ENCODE measurements around the gene CNGA3.

The CNGA3 gene

DNA sequence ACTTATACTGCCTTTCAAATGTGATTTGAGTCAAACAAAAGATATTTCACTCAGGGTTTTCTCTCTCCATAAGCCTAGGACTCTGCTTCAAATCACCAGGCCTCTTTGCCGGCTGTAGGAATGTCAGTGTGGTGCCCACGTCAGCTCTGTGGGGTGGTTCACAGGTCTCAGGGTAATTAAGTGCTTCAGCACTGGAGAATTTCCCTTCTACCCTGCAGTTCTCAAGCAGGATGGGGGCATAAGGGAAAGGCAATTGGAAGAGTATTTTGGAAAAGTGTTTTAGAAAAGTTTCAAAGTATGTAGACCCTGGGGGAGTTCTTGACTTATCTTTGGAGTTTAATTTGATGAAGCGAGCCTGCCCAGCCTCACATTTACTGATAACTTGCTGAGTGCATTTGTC lies 9.6 kb downstream of the CNGA3 start:
- H3K27ac ChIP-seq (ENCODE audit: low read depth, low read length, poor library complexity, severe bottlenecking): no peak overlapping the region
- no peaks in the 10 kb centered on the region for H3K79me2 ChIP-seq (ENCODE audit: insufficient read depth, low read length)
- H3K9me3 ChIP-seq (ENCODE audit: low read length): no peaks in the 10 kb centered on the region
- H3K9ac ChIP-seq (ENCODE audit: low read length): no peak overlapping the region
- no peaks in the 10 kb centered on the region for H4K20me1 ChIP-seq (ENCODE audit: insufficient read depth, low read length)
- no peak for TF ChIP-seq EZH2 (IDR thresholded peaks at IDR 0.05; ENCODE audit: borderline replicate concordance, low read length)
- TF ChIP-seq, protein P1, sequence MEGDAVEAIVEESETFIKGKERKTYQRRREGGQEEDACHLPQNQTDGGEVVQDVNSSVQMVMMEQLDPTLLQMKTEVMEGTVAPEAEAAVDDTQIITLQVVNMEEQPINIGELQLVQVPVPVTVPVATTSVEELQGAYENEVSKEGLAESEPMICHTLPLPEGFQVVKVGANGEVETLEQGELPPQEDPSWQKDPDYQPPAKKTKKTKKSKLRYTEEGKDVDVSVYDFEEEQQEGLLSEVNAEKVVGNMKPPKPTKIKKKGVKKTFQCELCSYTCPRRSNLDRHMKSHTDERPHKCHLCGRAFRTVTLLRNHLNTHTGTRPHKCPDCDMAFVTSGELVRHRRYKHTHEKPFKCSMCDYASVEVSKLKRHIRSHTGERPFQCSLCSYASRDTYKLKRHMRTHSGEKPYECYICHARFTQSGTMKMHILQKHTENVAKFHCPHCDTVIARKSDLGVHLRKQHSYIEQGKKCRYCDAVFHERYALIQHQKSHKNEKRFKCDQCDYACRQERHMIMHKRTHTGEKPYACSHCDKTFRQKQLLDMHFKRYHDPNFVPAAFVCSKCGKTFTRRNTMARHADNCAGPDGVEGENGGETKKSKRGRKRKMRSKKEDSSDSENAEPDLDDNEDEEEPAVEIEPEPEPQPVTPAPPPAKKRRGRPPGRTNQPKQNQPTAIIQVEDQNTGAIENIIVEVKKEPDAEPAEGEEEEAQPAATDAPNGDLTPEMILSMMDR (IDR thresholded peaks at IDR 0.05; ENCODE audit: low read length): no peak
- no peaks in the 10 kb centered on the region for H3K36me3 ChIP-seq (ENCODE audit: insufficient read depth, low read length)
- no peak overlapping the region for H2AFZ ChIP-seq (ENCODE audit: low read length)
- no peak overlapping the region for H3K4me2 ChIP-seq (ENCODE audit: low read length)
- H3K4me1 ChIP-seq (ENCODE audit: insufficient read depth, low read length, severe bottlenecking): no peaks in the 10 kb centered on the region
- no peak overlapping the region for H3K4me3 ChIP-seq (ENCODE audit: low read depth, low read length, poor library complexity, severe bottlenecking)
- no peaks in the 10 kb centered on the region for H3F3A ChIP-seq (ENCODE audit: insufficient read depth, low read length)
- H3K9me2 ChIP-seq (ENCODE audit: low read depth, low read length): no peaks in the 10 kb centered on the region
- no peaks in the 10 kb centered on the region; the same call in 1 of the 2 replicates for H3K27me3 ChIP-seq (ENCODE audit: insufficient read depth, low read length)

- no peak for TF ChIP-seq EZH2 (IDR thresholded peaks at IDR 0.05; ENCODE audit: borderline replicate concordance, low read length)
- TF ChIP-seq, protein P1 (IDR thresholded peaks at IDR 0.05; ENCODE audit: low read length): no peak
- Histone ChIP-seq H3K4me2 (ENCODE audit: low read length) (no peak overlapping the region), H3K9me2 (ENCODE audit: low read depth, low read length) (no peaks in the 10 kb centered on the region), H3K4me1 (ENCODE audit: insufficient read depth, low read length, severe bottlenecking) (no peaks in the 10 kb centered on the region), H3K4me3 (ENCODE audit: low read depth, low read length, poor library complexity, severe bottlenecking) (no peak overlapping the region), H3K9ac (ENCODE audit: low read length) (no peak overlapping the region), H3K27ac (ENCODE audit: low read depth, low read length, poor library complexity, severe bottlenecking) (no peak overlapping the region), H3K79me2 (ENCODE audit: insufficient read depth, low read length) (no peaks in the 10 kb centered on the region), H3K27me3 (ENCODE audit: insufficient read depth, low read length) (no peaks in the 10 kb centered on the region), H3F3A (ENCODE audit: insufficient read depth, low read length) (no peaks in the 10 kb centered on the region), H2AFZ (ENCODE audit: low read length) (no peak overlapping the region), H3K36me3 (ENCODE audit: insufficient read depth, low read length) (no peaks in the 10 kb centered on the region), H4K20me1 (ENCODE audit: insufficient read depth, low read length) (no peaks in the 10 kb centered on the region), H3K9me3 (ENCODE audit: low read length) (no peaks in the 10 kb centered on the region)
These were observed 10.5 kb downstream of the CNGA3 start for GRCh38 chr2:98356729-98357128.

DNA sequence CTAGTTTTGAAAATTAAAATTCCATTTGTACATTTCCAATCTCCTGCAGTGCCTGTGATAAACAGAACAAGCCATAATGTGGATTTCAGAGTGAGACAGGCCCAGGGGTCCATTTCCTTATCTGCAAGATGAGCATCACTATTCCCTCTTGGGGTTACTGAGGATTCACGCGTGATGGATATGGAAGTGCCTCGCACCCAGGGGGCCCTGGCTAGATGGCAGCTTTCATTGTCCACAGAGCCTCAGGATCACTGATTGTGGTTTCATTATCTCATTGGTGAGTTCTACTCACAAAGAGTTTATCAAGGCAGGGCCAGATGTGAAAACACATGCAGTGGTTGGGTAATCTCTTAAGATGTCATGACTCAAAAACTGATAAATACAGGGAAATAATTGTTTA lies 11.6 kb downstream of the CNGA3 start:
- Histone ChIP-seq H3F3A (ENCODE audit: insufficient read depth, low read length) (no peaks in the 10 kb centered on the region), H3K27ac (ENCODE audit: low read depth, low read length, poor library complexity, severe bottlenecking) (no peak overlapping the region), H3K9ac (ENCODE audit: low read length) (no peak overlapping the region), H3K4me2 (ENCODE audit: low read length) (no peak overlapping the region), H3K4me1 (ENCODE audit: insufficient read depth, low read length, severe bottlenecking) (no peaks in the 10 kb centered on the region), H2AFZ (ENCODE audit: low read length) (no peak overlapping the region), H4K20me1 (ENCODE audit: insufficient read depth, low read length) (no peaks in the 10 kb centered on the region), H3K79me2 (ENCODE audit: insufficient read depth, low read length) (no peaks in the 10 kb centered on the region), H3K27me3 (ENCODE audit: insufficient read depth, low read length) (no peaks in the 10 kb centered on the region), H3K36me3 (ENCODE audit: insufficient read depth, low read length) (no peaks in the 10 kb centered on the region), H3K9me3 (ENCODE audit: low read length) (no peaks in the 10 kb centered on the region), H3K4me3 (ENCODE audit: low read depth, low read length, poor library complexity, severe bottlenecking) (no peak overlapping the region), H3K9me2 (ENCODE audit: low read depth, low read length) (no peaks in the 10 kb centered on the region)
- TF ChIP-seq, protein P1 (IDR thresholded peaks at IDR 0.05; ENCODE audit: low read length): no peak
- TF ChIP-seq EZH2 (IDR thresholded peaks at IDR 0.05; ENCODE audit: borderline replicate concordance, low read length): no peak

Measured in OCI-LY1 (cell line).